GM18508 (cell line): ENCODE data around the gene SLC5A10.
"Not testable (repeated sequence)": the region's sequence is repeated elsewhere in the genome, so short reads cannot be mapped to it uniquely, and the experiment has no call there.

Experiments used
- ATAC-seq: cut with Tn5 transposase; IDR thresholded peaks from one replicate; pipeline ENCODE4 v1.9.1; 2021; ENCODE audit warnings: moderate number of reproducible peaks; ENCODE audit not compliant: insufficient read depth, unreplicated experiment

Gene SLC5A10

DNA sequence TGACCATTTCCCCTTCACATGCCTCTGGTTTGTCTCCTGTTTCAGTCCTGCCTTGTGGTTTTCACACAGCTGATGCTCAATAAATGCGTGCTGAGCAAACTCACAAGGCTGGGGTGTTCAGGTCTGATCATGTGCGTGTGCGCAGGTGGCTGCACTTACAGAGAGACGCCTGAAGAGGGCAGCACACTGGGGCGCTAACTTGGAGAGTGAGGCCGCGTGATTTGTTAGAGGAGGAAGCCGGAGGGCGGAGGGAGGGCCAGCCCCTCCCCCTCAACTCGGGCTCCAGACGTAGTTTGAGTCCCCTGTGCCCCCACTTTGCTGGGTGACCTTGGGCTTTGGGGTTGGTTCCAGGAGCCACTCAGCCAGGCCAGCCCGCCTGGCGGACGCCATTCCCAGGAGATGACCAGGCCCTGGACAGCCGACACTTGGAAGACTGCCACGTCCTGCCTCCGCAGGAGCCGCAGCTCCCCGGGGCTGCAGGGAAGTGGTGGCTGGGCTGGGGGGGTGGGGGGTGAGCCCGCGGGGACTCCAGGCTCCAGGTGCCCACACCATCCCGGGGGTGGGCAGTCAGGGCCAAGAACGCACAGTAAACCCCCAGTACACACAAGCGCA lies 80.5 kb downstream of the SLC5A10 start:
- ATAC-seq = not testable (repeated sequence)

- not testable (repeated sequence) for ATAC-seq
Observed at GRCh38 chr17:19036186-19036585, 84.2 kb downstream of the SLC5A10 start.

DNA sequence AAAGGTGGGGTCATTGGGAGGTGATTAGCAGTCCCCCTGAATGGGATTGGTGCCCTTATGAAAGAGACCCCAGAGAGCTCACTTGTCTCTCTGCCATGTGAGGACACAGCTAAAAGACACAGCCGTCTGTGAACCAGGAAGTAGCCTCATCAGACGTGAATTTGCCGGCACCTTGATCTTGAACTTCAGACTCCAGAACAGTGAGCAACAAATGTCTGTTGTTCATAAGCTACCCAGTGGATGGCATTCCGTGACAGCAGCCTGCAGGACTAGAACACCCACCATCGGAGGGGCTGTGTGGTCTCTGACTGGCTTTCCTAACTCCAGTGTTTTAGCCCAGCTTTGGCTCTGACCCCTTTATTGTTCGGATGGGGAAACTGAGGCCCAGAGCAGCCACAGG lies 85.6 kb downstream of the SLC5A10 start:
- not testable (repeated sequence) for ATAC-seq

- ATAC-seq = not testable (repeated sequence)
Observed at GRCh38 chr17:19038007-19038406, 86.0 kb downstream of the SLC5A10 start.

DNA sequence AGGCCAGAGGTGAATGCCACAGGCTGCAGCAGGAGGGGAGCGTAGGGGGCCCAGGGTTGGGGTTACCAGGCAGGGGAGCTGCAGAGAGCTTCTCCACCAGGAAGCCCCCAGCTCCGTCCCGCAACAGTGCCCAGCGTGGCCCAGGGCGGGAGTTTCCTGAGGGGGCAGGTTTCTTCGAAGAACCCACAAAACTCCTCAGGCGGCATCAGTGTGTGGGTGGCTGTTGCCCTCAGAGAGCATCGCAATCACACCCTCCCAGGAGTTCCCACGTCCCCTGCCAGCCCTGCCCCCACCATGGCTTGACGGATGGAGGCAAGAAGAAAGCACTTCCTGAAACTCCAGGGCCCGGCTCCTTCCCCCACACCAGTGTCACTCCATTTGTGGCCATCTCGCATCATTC lies 86.8 kb downstream of the SLC5A10 start:
- ATAC-seq = not testable (repeated sequence)

DNA sequence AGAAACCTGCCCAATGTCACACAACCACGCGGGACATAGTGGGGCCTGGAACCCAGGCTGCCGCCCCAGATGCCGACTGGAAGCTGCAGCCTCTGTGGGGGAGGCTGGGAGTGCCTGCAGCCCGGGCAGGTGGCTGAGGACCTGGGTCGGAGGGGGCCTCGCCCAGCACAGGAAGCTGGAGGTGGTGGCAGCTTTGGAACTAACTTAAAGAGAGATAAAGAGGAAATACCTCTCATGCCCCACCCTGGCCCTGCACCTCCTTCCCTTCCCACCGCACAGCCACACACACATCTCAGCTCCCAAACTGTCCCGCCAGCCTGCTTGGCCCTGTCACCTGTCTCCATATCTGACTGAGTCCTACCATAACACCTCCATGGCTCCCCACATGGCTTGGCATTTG lies 88.4 kb downstream of the SLC5A10 start:
- ATAC-seq = not testable (repeated sequence)

DNA sequence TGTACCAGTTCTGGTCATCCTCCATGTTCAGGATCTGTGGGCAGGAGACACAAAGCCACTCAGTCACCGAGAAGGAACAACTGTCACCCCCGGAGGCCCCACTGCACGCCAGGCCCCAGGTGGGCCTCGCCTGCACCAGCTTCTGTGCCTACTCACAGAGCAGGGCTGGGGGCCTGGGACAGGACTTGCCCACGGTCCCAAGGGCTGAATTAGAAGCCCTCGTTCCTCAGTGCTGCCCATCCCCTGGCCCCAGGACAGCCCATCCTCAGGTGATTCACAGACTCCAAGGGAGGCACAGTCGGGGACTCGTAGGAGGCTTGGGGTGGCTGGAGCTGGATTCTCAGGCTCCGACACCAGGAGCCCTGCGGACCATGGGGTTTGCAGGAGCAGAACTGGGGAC lies 89.9 kb downstream of the SLC5A10 start:
- not testable (repeated sequence) for ATAC-seq

GRCh38 chr17:19042369-19042768 lies 90.4 kb downstream of the SLC5A10 start:
- ATAC-seq = not testable (repeated sequence)

DNA sequence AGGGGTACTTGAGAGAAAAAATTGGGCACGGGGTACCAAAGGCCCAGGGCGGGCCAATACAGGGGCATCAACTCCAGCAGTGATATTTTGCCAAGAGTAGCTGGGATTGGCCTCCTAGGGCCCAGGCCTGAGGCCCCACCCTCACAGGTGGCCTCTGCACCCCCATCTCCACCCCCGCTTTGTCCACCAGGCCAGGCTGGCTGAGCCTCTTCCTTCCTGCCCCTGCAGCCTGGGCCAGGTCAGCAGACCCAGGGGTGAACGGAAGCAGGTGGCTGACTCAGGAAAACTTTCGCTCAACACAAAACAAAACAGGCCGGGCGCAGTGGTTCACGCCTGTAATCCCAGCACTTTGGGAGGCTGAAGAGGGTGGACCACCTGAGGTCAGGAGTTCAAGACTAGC lies 91.1 kb downstream of the SLC5A10 start:
- not testable (repeated sequence) for ATAC-seq

DNA sequence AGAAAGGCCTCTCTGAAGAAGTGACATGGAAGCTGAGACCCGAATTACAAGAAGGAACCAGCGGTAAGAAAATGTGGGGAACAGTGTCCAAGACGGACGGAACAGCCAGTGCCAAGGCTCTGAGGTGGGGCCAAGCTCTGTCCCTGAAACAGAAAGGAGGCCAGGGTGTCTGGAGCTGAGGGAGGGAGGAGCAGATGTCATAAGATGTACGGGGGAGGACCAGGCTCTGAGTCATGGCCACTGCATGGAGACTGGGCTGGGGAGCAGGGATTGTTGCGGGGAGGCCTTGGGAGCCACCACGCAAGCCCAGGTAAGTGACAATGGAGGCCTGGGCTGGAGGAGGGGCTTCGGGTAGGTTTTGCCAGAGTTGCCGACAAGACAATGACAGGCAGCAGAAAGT lies 92.7 kb downstream of the SLC5A10 start:
- not testable (repeated sequence) for ATAC-seq

GRCh38 chr17:19046782-19047375 lies 94.9 kb downstream of the SLC5A10 start, which contains the start of gene GRAP:
Gene GRAP, minus strand, starts transcription at chr17:19046957. Its CDS starts 31 bp downstream, at chr17:19046926.
- not testable (repeated sequence) for ATAC-seq

DNA sequence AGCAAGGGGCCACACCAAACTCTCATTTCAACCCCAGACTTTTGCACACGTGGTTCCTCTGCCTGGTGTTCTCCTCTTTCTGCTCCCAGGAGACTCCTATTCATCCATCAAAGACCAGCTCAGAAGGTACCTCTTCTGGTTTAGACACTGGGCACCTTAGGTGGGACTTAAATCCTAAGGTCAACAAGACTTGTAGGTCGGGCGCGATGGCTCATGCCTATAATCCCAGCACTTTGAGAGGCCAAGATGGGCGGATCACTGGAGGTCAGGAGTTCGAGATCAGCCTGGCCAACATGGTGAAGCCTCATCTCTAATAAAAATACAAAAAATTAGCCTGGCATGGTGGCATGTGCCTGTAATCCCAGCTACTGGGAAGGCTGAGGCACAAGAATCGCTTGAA lies 95.5 kb downstream of the SLC5A10 start:
- ATAC-seq = not testable (repeated sequence)

DNA sequence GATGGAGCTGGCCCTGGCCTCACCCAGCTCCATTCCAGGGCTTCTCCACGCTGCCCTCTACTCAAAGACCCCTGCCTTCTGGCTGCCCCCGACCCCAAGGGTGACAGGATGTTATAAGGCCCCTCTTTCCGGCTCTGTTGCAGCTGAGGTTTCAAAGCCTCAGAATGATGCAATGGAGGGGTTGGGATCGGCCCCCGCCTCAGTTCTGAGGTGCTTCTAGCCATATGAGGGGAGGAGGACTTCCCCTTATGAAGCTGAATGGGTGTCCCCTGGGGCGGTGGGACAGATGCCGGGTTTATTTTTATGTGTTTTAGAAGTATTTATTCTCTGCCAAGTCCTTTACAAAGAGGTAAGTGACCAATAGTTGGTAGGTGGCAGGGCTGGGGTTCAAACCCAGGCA lies 96.9 kb downstream of the SLC5A10 start:
- not testable (repeated sequence) for ATAC-seq

DNA sequence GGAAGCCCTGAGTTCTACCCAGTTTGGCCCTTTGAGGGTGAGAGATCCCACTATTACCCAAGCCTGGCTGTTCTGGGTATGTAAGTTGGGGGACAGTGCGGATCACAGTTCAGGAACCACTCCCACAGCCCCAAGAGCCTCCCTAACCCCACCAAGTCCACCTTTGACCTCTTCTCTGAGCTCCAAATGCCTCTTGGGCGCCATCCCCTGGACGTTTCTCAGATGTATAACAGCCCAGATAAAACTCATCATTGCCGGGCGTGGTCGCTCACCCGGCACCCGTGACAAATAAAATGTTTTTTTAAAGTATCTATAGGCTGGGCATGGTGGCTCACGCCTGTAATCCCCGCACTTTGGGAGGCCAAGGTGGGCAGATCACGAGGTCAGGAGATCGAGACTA lies 103.5 kb downstream of the SLC5A10 start:
- ATAC-seq = not testable (repeated sequence)

- peak; percentile 96 for ATAC-seq
Observed at GRCh38 chr17:19062009-19062717, 110.2 kb downstream of the SLC5A10 start.

DNA sequence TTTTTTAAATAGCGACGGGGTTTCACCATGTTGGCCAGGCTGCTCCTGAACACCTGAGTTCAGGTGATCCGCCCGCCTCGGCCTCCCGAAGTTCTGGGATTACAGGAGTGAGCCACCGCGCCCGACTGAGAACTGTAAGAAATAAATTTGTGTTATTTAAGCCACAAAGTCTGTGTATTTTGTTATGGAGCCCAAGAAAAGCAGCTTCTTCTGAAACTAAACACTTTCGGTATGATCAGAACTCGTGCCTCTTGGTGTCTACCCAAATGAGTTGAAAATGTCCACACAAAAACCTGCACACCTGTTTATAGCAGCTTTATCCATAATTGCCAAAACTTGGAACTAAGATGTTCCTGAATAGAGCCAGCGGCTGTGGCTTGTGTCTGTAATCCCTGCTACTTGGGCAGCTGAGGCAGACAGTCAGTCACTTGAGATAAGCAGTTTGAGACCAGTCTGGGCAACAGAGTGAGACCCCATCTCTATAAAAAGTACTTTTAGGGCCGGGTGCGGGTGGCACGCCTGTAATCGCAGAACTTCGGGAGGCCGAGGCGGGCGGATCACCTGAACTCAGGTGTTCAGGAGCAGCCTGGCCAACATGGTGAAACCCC lies 110.9 kb downstream of the SLC5A10 start:
- peak; percentile 24 for ATAC-seq

DNA sequence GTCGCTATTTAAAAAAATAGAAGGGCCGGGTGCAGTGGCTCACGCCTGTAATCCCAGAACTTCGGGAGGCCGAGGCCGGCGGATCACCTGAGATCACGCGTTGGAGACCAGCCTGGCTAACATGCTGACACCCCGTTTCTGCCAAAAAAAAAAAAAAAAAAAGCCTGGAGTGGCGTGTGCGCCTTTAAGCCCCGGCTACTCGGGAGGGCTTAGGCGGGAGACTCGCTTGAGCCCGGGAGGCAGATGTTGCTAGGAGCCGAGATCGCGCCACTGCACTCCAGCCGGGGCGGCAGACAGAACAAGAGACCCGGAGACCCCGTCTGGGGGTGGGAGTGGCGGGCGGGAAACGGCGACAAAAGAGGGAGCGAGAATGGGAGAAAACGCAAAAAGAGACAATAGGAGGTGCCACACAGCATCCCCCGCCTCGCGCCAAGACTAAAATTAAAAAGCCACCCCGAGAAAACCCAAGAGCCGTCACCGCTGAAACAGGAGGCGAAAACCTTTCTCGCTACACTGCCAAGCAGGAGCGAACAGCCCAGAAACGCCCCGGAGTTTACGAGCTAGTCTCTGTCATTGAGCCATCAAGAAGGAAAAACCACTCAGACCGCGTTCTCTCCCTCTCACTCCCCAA lies 111.5 kb downstream of the SLC5A10 start:
- not testable (repeated sequence) for ATAC-seq

DNA sequence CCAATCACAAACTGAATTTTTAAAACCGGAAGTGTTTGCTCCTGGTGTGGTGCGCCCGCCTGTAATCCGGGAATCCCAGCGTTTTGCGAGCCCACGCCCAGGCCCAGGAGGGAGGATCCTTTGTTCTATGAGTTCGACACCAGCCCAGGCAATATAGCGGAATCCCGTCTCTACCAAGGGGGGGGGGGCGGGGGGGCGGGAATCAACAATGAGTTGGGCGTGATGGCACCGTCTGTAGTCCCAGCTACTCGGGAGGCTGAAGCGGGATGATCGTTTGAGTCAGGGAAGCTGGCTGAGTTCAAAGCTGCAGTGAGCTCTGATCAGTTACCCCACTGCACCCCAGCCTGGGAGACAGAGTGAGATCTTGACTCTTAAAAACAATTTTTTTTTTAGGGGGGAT lies 112.4 kb downstream of the SLC5A10 start:
- not testable (repeated sequence) for ATAC-seq

DNA sequence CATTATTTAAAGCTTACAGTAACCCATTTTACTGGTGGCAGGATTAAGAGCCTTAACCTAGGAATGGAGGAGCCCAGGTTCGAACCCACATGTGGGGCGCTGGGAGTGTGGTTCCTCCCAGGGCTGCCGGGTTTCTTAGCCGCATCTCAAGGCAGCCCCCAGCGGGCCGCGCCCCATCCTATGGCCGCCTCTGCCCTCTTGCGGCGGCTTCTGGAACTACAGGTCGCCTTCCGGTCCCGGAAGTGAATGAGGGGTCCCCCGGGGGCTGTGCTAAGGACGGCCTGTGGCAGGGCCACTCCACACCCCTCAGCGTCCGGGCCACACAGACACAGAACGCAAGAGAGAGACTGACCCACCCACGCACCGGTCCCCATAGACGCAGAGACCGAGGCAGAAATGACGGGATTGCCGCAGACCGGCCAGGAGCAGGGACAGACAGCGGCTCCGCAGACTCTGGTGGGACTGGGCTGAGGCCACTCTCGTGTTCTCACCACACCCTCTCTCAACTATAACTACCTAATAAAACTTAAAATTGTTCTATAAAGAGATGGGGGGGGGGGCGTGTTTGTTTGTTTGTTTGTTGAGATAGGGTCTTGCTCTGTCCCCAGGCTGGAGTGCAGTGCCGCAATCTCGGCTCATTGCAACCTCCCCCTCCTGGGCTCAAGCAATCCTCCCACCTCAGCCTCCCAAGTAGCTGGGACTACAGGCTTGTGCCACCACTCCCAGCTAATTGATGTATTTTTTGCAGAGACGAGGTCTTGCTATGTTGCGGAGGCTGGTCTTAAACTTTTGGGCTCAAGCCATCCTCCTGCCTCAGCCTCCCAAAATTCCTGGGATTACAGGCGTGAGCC lies 118.6 kb downstream of the SLC5A10 start:
- peak; percentile 39 for ATAC-seq
